NCI-H2107 (cell line): ENCODE data around the gene USP34.

Experiments
- DNase-seq: peaks from one replicate; lab custom pipeline; 2025; lab: John Stamatoyannopoulos, UW

The USP34 gene

DNA sequence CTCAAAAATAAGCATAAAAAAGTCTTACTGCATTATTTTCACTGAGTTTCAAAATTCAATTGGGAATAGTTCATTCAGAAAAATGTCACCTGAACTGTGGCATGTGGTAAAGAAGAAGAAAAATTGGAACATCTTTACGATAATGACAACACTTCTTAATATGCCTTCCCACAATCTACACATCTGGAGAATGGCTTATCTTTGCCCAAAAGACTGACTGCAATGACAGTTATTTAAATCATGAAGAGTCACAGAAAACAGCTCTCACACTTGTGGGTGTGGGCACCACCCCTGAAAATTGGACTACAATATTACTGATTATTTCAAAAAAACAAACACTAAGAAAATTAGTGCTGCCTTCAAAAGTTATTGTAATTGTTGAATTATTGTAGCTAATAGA lies 152.3 kb downstream of the USP34 start:
- DNase-seq: no peak

DNA sequence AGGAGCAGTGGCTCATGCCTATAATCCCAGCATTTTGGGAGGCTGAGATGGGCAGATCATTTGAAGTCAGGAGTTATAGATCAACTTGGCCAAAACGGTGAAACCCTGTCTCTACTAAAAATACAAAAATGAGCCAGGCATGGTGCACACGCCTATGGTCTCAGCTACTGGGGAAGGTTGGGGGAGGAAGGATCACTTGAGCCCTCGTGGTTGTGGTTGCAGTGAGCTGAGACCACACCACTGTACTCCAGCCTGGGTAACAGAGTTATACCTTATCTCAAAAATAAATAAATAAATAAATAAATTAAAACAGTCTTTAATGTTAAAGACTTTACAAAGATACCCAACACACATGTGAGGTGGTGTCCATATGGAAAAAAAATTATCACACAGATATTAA lies 174.9 kb downstream of the USP34 start:
- DNase-seq: no peak

DNA sequence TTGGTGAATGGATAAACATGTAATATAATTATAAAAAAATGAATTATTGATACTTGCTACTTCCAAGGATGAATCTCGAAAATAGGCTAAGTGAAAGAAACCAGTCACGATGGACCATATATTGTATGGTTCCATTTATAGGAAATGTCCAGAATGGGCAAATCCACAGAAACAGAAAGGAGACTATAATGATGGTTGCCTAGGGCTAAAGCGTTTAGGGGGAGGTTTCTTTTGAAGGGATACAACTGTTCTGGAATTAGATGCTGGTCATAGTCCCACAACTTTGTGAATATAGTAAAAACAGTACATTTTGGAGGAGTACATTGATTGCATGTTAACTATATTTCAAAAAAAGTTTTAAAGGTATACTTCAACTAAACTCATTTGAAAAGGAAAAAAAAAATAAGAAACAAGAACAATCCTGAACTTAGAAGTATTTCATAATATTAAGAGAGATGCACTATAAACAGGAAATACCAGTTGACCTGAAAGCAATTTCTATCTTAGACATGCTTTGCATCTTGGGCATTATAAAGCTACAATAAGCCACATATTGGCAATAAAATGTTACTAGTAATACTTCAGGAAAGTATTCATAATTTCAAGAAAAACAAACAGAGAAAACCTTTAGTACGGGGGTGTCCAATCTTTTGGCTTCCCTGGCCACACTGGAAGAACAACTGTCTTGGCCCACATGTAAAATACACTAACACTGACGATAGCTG lies 178.9 kb downstream of the USP34 start:
- no peak for DNase-seq

DNA sequence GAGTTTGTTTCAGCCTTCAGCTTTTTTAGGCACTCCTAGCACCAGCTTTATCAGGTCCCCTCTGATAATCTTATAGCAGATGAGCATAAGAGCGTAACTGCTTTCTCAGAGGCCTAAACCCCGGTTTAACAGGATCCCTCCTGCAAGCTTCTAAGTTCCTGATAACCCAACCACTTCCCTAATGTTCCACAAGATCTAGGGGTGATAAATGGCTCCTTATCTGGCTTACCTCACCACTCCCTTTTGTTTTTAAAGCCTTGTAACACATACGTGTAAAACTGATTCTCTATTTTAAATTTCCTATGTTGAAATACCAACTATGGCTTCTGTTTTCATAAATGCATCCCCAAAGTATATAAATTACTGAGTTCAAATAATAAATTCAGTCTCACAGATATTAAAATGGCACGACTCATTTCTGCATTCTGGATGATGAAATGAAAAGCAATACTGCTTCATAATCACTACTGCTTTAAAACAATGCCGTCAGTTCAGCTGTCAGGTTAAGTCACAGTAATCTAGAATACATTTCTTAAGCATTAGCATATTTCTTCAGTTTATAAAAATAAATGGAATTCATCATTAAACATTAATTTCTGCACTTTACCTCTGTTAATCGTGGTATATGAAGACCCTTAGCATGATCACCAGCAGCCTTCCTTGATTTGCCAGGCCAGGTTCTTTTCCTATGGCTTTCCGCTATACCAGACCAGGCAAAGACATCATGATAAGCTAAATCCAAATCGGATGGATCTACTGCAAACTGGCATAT lies 182.6 kb downstream of the USP34 start:
- no peak for DNase-seq

DNA sequence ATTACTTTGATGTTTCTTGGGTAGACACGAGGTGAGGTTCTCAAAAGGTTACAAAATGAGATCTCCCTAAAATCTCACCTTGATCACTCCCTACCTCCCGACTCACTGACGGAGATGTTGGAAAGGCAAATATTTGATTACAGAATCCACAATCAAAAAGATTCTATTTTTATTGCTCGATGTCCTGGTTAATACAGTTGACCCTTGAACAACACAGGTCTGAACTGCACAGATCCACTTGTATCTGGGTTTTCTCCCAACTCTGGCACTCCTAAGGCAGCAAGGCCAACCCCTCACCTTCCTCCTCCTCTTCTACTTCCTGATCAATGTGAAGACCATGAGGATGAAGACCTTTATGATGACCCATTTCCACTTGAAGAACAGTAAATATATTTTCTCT lies 183.6 kb downstream of the USP34 start:
- DNase-seq: no peak

DNA sequence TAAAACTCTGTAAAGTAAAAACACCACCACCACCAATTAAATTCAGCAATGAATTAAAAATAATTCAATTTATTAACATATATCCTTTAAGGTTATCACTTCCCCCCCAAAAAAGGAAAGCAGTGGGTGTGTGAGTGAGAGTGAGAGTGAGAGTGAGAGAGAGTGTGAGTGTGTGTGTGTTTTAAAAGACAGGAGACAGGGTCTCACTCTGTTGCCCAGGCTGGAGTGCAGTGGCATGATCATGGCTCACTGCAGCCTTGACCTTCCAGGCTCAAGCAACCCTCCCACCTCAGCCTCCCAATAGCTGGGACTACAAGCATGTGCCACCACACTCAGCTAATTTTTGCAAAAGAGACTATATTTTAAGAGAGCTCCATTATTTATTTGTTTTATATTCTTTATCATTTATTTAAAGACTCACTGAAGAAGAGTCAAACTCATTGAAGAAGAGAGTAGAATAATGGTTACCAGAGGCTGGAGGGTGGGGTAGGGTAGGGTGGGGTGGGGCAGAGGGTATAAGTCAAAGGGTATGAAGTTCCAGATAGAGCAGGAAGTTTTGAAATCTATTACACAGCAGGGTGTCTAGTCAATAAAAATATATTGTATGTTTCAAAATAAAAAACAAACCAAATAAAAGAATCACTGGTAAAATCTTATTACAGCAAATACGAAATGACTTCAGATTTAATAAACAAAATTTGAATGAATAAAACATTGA lies 187.3 kb downstream of the USP34 start:
- DNase-seq: no peak

DNA sequence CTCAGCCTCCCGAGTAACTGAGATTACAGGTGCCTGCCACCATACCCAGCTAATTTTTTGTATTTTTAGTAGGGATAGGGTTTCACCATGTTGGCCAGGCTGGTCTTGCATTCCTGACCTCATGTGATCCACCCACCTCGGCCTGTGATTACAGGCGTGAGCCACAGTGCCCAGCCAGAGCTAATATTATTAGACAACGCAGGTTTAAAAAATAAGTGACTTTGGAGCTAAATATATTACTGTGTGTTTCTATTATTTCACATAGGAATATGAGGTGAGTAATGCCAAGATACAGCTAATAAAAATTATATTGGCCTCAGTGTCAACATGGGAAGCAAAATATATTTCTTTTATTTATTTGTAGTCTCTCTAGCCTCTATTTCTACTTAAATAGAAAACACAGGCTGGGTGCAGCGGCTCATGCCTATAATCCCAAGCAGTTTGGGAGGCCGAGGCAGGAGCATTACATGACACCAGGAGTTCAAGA lies 188.7 kb downstream of the USP34 start:
- DNase-seq: no peak

DNA sequence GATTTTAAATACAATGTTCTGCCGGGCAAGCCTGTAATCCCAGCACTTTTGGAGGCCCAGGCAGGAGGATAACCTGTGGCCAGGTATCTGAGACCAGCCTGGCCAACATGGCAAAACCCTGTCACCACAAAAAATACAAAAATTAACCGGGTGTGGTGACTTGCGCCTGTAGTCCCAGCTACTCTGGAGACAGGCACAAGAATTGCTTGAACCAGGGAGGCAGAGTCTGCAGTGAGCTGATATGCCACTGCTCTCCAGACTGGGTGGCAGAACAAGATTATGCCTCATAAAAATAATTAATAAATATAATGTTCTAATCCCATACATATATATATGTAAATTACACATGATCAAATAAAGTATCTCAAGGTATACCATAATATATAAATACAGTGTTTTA lies 189.6 kb downstream of the USP34 start:
- no peak for DNase-seq

DNA sequence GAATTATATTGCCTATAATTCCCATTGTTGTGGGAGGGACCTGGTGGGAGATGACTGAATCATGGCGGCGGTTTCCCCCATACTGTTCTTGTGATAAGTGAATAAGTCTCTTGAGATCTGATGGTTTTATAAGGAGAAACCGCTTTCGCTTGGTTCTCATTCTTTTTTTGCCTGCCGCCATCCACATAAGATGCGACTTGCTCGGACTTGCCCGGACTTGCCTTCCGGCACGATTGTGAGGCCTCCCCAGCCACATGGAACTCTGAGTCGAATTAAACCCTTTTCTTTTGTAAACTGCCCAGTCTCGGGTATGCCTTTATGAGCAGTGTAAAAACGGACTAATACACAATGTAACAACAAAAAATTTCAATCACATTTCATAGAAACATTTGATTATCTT lies 193.1 kb downstream of the USP34 start:
- DNase-seq: no peak

DNA sequence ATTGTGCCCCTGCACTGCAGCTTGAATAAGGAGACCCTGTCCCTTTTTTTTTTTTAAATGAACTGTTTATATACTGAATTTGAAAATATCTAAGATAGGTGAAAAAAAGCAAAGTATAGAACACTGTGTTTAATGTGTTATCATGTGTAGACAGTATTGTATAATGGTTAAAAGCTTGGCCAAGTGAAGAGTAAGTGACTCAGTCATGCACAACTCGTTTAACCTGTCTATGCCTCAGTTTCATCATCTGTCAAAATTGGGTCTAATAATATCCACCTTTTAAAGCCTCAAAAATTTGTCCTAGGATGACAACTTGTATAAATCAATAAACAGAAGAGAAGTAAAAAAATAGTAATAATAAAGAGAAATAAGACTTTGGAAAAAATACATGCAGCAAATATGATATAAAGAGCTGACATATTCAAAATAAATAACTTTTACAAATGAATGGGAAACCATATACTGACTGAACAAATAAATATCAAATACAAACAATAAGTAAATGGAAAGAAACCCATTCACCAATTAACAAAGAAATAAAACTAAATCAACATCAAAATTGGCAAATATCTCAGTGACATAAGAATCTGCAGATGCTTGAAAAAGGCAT lies 195.2 kb downstream of the USP34 start:
- DNase-seq: no peak

DNA sequence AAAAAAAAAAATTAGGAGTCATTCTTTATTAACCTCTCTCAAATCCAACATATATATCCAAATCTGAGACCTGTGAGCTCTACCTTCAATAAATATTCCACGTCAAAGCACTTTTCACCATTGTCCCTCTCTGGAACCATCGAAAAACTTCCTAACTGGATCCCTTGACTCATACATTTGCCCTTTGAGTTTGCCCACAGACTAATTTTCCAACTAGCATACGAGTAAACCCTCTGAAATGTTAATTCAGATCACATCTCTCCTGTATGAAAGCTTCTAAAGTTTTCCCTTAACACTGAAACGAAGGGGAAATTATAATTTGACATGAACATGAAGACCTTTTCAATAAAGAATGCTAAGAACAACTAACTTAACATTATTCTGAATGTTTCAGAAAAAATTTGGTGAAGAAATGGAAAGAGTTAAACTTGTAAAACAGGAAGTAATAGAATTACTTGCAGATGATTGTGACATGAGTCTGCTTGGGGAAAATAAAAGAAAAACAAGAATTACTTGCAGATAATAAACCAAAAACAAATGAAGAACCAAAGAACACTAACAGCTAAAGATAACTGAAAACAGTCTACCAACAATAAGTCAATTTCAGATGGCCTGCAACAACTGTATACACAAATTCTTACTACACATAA lies 198.3 kb downstream of the USP34 start:
- no peak for DNase-seq

DNA sequence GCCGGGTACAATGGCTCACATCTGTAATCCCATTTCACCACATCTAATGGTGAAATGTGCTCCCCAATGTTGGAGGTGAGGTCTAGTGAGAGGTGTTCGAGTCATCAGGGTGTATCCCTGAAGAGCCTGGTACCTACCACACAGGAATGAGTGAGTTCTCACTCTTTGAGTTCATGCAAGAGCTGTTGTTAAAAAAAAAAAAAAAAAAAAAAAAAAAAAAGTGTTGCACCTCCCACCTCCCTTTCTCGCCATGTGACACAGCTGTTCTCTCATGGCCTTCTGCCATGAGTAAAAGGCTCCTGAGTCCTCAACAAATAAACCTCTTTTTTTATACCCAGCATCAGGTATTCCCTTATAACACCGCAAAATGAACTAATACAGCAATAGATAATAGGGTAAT lies 202.6 kb downstream of the USP34 start:
- no peak for DNase-seq

DNA sequence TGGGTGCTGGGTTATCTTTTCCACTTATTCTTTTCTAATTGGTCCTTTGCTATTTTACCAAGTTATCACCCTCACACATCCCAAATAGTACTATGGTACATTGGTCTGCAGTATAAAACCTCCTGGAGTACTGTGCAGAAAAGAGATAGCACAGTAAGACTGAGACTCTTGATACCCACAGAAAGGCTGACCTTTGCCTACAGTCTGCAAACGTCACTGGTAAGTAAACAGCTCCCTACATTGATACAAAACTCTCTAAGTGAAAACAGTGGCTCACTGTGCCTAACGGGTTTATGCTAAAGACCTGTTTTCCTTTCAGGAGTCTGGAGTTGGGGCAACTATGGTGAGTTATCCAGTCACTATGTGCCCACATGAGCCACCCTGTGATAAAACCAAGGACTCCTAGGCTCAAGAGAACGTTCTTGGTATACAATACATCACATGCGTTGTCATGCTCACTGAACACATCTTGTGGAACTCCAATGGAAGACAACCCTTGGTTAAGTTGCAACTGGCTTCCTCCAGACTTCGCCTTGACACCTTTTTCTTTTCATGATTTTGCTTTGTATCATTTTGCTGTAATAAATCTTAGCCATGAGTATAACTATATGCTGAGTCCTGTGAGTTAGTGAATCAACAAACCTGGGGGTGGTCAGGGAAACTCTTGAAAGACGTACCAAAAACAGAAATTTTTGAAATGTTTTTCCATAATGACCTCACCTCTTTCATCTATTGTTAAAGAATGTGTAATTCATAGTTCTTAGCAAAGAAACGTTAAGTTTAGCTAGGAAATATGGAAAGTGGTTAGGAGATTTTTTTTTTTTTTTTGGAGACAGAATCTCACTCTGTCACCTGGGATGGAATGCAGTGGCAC lies 204.0 kb downstream of the USP34 start:
- no peak for DNase-seq

DNA sequence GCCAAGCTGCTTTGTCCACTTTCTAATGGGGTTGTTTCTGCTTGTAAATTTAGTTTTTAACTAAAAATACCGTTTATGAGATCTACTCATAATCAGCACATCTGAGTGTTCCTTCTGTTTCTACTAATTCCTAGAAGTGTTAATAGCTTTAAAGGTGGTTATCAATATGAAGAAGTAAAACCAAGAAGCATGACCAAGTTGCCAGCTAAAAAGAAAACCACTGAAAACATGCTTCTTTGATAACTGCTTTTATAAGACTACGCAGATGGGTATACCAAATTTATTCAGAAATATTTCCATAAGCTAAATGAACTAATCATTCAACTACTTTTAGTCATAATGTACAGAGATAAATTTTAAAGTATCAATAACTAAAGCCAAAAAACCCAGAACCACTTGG lies 207.1 kb downstream of the USP34 start:
- no peak for DNase-seq

DNA sequence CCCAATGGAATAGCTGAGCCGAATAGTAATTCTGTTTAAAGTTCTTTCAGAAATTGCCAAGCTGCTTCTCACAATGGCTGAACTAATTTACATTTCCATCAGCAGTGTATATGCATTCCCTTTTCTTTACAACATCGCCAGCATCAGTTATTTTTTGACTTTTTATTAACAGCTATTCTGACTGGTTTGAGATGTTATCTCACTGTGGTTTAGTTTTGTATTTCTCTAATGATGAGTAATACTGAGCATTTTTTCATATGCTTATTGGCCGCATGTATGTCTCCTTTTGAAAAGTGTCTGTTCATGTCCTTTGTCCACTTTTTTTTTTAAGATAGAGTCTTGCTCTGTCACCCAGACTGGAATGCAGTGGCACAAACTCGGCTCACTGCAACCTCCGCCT lies 208.2 kb downstream of the USP34 start:
- no peak for DNase-seq

DNA sequence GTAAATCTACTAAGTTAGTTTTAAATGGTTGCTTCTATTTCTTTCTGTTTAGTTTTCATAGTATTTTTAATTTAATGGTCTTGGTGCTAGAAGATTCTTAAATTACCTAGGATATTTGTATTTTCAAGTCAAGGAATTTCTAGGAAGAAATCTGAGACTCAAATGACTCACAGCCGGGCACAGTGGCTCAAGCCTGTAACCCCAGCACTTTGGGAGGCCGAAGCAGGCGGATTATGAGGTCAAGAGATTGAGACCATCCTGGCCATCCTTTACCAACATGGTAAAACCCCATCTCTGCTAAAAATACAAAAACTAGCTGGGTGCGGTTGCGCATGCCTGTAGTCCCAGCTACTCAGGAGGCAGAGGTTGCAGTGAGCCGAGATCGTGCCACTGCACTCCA lies 213.4 kb downstream of the USP34 start:
- DNase-seq: no peak

DNA sequence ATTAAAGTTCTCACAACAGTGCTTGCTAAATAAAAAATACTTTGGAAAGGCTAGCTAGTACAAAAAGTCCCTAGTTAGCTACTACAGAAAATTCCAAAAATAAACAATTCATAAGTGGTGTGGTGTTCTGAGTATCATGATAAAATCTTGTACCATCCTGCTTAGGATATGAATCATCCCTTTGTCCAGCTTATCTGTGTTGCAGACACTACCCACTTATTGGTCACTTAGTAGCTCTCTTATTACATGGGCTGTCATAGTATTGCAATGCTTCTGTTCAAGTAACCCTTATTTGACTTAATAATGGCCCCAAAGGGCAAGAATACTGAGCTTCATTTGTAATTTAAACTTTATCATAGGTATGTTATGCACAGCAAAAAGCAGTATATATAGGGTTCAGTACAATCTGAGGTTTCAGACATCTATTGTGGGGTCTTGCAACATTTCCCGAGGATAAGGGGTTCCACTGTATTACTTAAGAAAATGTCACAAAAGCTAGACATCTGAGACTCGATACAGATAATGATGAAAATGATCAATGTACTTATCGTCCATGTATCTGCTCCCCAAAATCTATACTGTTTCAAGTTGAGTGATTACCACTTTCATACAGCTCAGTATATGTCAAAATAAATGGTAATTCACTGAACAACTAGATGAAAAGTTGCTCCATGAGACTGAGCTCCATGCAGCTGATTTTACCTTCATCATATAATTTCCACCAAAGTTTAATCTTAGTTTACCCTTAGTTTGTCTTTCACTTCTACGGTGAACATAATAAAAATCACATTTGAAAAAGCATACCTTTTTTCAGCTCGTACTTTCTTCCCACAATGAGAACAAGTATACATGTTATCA lies 215.1 kb downstream of the USP34 start:
- DNase-seq: no peak

DNA sequence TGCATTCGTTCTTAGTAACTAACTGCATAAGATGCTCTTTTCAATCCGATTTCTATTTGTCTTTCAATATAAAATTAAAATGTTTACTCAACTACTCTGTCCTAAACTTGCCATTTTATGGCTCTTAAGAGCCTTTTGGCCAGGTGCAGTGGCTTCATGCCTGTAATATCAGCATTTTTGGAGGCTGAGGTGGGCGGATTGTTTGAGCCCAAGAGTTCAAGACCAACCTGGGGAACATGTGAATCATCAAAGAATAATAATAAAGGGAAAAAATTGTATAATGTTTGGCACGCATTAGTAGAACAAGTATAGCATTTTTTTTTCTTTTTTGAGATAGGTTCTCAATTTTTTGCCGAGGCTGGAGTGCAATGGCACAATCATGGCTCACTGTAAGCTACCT lies 216.4 kb downstream of the USP34 start:
- no peak for DNase-seq

DNA sequence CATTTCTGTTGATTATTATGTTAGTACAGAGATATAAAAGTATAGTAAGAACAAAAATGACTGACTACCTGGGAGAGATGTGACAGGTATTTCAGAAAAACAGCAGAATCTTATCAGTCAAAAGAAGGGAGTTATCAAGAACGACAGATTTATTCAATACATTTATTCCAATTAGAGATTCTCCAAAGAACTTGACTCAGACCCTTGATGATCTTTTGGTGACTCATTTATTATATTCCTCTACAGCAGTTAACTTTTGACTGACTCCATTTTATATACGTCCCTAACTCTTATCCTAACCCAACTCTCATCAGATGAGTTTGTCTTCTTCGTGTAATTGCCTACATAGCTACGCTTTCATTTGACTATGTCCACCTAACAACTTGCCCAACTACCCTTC lies 217.8 kb downstream of the USP34 start:
- DNase-seq: no peak

DNA sequence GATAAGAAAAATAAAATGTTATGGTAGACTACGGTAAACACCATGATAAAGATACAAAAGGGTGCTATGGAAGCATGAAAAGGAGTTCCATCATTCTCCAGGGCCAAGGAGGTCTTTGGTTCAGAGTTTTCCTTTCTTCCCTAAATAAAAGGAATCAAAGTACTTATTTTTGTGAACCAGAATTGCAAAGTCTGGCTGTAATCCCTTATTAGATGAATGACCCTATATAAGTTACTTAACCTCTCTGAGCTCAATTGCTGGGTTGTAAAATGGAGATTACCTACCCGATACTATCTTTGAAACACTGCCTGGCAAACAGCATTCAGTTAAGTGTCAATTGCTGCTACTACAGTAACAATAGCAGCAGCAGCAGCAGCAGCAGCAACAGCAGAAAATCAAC lies 218.9 kb downstream of the USP34 start:
- DNase-seq: no peak
